H1 (cell line): ENCODE measurements around the gene LCLAT1.

Experiments used
- CBX5 ChIP-seq: fragments of 300-800, 300-1000 bp; sonication (generic); IDR thresholded peaks from 2 replicates; pipeline ENCODE4 v1.7.1; 2016; ENCODE audit warnings: antibody characterized with exemption, low read length, low read depth
- CREB1 ChIP-seq: IDR thresholded peaks from 2 replicates; pipeline ENCODE4 v1.6.1; 2012; ENCODE audit warnings: inconsistent platforms
- EP300 ChIP-seq, 2 experiments: IDR thresholded peaks; 1 replicate in 1 of 2; 2 replicates in 1 of 2; pipeline ENCODE4 v1.6.1; 2011 to 2012; ENCODE audit warnings: low read depth in 2 of 2, low read length in 2 of 2, mild to moderate bottlenecking in 2 of 2, borderline replicate concordance in 1 of 2, inconsistent platforms in 1 of 2, moderate library complexity in 1 of 2
- EZH2 ChIP-seq: fragments of 200-600 bp; sonication (generic); IDR thresholded peaks from 2 replicates; pipeline ENCODE4 v1.7.1; 2012; ENCODE audit warnings: low read depth, mild to moderate bottlenecking, moderate library complexity, low read length, inconsistent platforms; ENCODE audit not compliant: severe bottlenecking
- NRF1 ChIP-seq: IDR thresholded peaks from 2 replicates; pipeline ENCODE4 v1.6.1; 2011; ENCODE audit warnings: mild to moderate bottlenecking, low read depth, low read length, improper control_type of control experiment
- POLR2A ChIP-seq, 2 experiments: IDR thresholded peaks; 1 replicate in 1 of 2; 2 replicates in 1 of 2; pipeline ENCODE4 v1.6.1; 2011; ENCODE audit warnings: low read depth in 2 of 2, low read length in 2 of 2, mild to moderate bottlenecking in 2 of 2; ENCODE audit errors: control extremely low read depth in 1 of 2
- SIN3A ChIP-seq, 2 experiments: IDR thresholded peaks in 1 of 2; conservative IDR thresholded peaks in 1 of 2; 2 replicates each; pipeline ENCODE4 v1.6.1; 2011 to 2012; ENCODE audit warnings: low read length in 2 of 2, improper control_type of control experiment in 1 of 2, low read depth in 1 of 2, mild to moderate bottlenecking in 1 of 2
- SIX5 ChIP-seq: IDR thresholded peaks from 2 replicates; pipeline ENCODE4 v1.6.1; 2011; ENCODE audit warnings: mild to moderate bottlenecking, low read depth, low read length
- TAF1 ChIP-seq: IDR thresholded peaks from 2 replicates; pipeline ENCODE4 v1.6.1; 2011; ENCODE audit warnings: mild to moderate bottlenecking, low read depth, low read length
- ZNF274 ChIP-seq: IDR thresholded peaks from 2 replicates; pipeline ENCODE4 v1.7.0; 2012; ENCODE audit warnings: low read length, borderline replicate concordance; ENCODE audit errors: extremely low read depth
- TF ChIP-seq, protein P1 (sequence below): IDR thresholded peaks from 2 replicates; pipeline ENCODE4 v1.6.1; 2012; ENCODE audit warnings: inconsistent platforms
- TF ChIP-seq, protein P2 (sequence below), 3 experiments: IDR thresholded peaks; 1 replicate in 2 of 3; 2 replicates in 1 of 3; pipeline versions ENCODE4 v1.5.1 to v1.6.1; 2011; ENCODE audit warnings: low read length in 3 of 3, mild to moderate bottlenecking in 3 of 3, inconsistent platforms in 2 of 3, low read depth in 1 of 3, moderate library complexity in 1 of 3; ENCODE audit not compliant: insufficient read depth in 1 of 3; ENCODE audit errors: control extremely low read depth in 1 of 3
- TF ChIP-seq, protein P3 (sequence below): IDR thresholded peaks from 2 replicates; pipeline ENCODE4 v1.6.1; 2011; ENCODE audit warnings: low read length, improper control_type of control experiment
- TF ChIP-seq, protein P4 (sequence below): IDR thresholded peaks from 2 replicates; pipeline ENCODE4 v1.6.1; 2011; ENCODE audit warnings: low read depth, mild to moderate bottlenecking, low read length; ENCODE audit not compliant: insufficient read depth

DNA sequence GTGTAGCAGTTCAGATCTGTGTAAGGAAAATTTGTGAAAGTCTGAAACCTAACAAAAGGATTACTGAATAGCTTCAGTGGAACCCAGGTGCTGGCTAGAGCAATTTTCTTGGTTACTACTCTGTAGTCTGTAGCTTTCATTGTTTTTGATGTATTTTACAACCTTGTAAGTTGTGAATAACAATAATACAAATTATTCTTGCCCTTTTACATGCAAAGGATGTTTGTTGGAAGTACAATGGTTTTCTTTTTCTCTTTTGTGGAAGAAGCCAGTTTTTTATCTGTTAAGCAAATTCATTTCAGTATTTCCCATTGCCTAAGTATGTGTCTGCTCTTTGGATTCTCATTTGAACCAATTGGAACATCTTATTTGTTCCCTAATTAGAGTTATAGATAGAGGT, 10.2 kb downstream of the LCLAT1 start:
- TF ChIP-seq TAF1 (no peak), SIN3A (conservative IDR thresholded peaks at IDR 0.05 in 1 of 2, IDR thresholded peaks at IDR 0.05 in 1 of 2; ENCODE audit: low read depth in 1 of 2, low read length in 2 of 2) (no peak), CREB1 (no peak), SIX5 (no peak), EZH2 (no peak), EP300 (IDR thresholded peaks at IDR 0.05; ENCODE audit: borderline replicate concordance in 1 of 2, low read depth in 2 of 2, low read length in 2 of 2) (no peak), POLR2A (IDR thresholded peaks at IDR 0.05; ENCODE audit: control extremely low read depth in 1 of 2, low read depth in 2 of 2, low read length in 2 of 2) (no peak), NRF1 (no peak), ZNF274 (no peak), CBX5 (no peak)
- TF ChIP-seq, protein P1, sequence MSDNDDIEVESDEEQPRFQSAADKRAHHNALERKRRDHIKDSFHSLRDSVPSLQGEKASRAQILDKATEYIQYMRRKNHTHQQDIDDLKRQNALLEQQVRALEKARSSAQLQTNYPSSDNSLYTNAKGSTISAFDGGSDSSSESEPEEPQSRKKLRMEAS = no peak
- TF ChIP-seq, protein P2, sequence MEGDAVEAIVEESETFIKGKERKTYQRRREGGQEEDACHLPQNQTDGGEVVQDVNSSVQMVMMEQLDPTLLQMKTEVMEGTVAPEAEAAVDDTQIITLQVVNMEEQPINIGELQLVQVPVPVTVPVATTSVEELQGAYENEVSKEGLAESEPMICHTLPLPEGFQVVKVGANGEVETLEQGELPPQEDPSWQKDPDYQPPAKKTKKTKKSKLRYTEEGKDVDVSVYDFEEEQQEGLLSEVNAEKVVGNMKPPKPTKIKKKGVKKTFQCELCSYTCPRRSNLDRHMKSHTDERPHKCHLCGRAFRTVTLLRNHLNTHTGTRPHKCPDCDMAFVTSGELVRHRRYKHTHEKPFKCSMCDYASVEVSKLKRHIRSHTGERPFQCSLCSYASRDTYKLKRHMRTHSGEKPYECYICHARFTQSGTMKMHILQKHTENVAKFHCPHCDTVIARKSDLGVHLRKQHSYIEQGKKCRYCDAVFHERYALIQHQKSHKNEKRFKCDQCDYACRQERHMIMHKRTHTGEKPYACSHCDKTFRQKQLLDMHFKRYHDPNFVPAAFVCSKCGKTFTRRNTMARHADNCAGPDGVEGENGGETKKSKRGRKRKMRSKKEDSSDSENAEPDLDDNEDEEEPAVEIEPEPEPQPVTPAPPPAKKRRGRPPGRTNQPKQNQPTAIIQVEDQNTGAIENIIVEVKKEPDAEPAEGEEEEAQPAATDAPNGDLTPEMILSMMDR (IDR thresholded peaks at IDR 0.05; ENCODE audit: control extremely low read depth in 1 of 3, insufficient read depth in 1 of 3, low read depth in 1 of 3, low read length in 3 of 3) = no peak
- TF ChIP-seq, protein P3, sequence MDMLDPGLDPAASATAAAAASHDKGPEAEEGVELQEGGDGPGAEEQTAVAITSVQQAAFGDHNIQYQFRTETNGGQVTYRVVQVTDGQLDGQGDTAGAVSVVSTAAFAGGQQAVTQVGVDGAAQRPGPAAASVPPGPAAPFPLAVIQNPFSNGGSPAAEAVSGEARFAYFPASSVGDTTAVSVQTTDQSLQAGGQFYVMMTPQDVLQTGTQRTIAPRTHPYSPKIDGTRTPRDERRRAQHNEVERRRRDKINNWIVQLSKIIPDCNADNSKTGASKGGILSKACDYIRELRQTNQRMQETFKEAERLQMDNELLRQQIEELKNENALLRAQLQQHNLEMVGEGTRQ = no peak
- TF ChIP-seq, protein P4, sequence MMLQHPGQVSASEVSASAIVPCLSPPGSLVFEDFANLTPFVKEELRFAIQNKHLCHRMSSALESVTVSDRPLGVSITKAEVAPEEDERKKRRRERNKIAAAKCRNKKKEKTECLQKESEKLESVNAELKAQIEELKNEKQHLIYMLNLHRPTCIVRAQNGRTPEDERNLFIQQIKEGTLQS = no peak
